HG03571 (cell line): ENCODE results near the gene CDK17.

ENCODE experiments used
- ATAC-seq: cut with Tn5 transposase; IDR thresholded peaks from one replicate; pipeline ENCODE4 v1.9.1; 2021; ENCODE audit not compliant: unreplicated experiment

CDK17 gene

DNA sequence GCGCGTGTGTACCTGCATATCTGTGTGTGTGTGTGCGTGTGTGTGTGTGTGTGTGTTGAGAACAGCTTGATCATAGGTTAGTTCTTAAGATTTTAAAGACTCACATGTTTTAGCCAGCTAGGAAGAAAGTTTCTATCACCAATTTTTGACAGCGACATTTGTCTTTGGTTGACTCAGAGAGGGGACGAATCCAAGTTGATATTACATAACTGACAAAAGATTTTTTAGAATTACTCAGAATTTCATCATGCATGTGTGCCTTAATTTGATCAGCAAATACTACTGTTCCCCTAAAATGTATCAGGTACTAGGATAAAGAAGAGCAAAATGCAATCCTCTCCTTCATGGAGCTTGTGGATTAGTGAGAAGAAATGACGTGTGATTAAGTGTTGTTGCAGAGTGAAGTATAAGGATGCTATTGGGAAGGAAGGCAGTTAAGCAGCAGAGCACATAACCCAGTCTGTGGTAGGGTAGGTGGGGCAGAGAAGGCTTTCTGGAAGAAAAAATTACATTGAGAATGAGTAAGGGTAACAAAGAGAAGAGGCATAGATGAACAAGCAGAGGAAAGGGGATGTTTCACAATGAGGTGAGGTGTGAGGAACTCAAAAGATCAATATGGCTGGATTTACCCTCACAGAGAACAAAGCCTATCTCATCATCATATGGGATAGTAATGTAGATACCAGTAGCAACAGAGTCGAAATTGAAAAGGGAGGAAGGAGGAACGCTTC lies 128.6 kb downstream of the CDK17 start:
- ATAC-seq: no peak

DNA sequence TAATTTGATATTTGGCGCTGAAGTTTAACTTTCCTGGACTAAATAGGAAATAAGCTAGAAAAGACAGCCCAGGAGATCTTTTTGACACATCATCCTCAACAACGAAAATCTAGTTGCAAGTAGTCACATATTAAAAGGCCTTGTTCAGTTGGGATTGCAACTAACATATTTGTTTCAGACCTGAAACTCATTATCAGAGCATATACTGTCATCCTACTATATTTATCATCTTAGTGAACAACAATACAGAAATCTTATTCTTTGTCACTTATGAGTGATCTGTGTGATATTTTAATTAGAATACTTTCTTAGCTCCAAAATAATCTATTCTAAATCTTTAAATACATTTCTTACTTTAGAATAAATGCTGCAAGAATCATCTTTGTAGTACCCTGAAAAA lies 134.0 kb downstream of the CDK17 start:
- no peak for ATAC-seq

DNA sequence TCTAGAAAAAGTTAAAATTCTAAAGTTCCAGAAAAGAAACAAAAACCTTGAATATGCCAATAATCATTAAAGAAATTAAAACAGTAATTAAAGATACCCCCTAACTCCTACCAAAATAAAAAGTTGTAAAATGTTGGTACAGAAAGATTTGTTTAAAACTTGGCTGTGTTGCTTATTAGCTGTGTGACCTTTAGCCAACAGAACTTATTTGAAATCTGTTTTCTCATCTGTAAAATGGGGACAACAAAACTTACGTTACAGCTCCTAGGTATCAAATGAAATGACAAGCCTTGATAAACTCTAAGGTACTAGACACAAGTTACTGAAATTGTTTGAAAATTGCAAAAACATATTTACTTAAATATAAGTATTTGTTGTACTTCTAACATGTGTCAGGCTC lies 134.4 kb downstream of the CDK17 start:
- ATAC-seq: no peak

DNA sequence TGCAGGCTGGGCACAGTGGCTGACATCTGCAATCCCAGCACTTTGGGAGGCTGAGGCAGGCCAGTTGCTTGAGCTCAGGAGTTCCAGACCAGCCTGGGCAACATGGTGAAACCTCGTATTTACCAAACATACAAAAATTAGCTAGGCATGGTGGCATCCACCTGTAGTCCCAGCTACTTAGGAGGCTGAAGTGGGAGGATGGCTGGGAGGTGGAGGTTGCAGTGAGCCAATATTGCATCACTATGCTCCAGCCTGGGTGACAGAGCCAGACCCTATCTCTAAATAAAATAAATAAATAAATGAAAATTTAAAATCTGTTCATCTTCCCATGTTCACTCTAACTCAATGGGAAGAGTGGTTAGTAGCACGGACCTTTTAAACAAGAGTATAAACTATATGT lies 134.8 kb downstream of the CDK17 start:
- ATAC-seq: no peak

DNA sequence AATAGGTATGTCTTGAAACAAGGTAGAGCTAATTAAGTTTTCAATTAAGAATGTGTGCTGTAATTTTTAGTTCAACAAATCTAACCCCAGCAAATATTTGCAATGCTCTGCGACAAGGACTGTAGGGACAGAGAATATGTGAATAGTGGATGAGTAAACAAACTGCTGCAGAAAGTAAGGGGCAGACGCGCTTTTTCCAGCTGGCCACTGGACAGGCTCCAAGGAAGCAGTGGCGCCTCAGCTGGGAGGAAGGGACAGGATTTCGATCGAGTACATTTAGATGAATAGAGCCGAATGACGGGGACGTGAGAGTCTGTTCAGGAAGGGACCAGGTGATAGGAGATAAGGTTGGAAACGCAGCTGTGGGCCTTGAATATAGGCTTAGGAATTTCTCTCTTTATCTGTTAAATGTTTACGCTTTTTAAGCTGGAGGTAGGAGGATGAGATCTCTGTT lies 136.8 kb downstream of the CDK17 start:
- ATAC-seq: no peak

DNA sequence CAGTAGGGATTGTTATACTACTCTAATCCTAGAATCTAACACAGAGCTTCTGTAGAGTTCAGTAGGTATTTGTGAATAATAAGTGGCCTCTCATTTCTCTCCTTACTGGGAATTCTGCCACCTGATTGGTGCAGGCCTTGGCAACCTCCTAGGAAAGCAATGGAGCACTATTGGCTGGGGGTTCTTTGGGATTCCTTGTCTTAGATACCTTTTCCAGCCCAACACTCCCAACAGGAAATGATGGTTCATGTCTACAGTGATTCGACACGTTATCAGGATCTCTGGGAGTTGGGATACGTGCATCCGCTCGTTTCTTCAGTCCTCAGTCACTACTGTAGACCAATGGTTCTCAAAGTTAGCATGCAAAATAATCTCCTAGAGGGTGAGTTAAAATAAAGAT lies 138.7 kb downstream of the CDK17 start:
- ATAC-seq: no peak

DNA sequence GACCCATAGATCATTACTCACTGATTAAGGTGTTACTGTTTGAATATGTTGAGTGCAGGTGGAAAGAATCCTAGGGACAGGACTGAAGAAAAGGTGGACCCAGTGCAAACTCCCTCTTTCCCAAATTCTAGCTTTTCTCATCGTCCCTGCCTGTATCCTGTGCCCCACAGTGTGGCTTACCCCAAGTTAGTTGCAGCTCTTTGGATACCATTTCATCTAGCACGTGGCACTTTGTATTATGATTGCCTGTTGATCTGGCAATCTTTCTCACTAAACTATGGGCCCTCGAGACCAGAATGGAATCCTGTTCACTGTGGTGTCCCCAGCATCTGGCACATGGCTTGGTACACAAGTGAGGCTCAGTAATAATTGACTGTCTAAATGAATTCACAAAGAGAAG lies 139.6 kb downstream of the CDK17 start:
- no peak for ATAC-seq

DNA sequence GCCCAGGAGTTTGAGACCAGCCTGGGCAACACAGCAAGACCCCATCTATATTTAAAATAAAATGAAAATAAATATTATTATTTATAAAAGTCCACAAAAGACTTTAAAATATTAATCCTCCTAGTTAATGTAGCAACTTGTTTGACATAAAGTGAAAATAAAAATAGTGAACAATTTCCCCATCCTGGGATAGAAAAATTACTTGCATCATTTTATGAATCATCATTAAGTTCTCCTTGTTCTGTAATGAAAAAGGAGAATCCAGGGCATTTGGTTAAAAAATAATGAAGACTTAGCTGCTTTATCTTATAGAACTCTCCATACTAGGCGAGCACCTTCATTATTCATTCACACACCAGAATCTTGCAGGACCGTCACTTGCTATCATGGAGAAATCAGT lies 140.0 kb downstream of the CDK17 start:
- no peak for ATAC-seq

DNA sequence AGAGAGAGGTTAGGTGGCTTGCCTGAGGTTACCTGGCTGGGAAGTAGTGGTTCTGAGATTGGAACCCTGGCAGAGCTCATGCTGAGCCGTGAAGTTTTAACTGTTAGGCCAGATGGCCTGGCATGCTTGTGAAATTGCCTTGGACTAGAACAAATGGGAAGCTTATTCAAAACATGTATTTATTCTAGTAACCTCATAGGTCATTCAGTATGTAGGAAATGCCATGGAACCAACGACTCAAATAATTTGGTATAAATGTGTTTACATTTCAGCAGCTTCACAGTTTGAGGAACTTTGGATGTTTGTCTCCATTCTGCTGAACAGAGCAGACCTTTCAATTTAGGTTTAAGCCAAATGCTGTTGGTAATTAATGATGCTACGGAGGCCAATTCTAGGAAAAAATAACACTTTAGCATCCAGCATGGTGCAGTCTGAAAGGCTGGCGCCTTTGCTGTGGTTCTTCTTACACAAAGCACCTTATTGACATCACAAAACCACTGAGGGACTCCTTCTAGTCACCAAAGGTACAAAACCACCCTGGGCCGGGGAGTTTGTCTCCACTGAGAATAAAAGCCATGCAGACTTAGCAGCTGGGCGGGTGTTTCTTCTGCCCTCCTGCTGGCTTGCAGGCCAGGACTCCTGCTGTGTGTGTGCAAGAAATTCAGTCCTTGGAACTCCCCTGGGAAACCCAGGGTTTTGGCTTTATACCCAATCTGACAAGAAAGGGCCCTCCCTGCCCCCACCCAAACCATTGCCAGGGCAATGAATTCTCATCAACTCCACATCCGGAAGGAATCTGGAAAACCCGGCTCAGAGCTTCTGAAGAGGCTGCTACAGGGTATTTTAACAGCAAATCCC lies 141.9 kb downstream of the CDK17 start:
- ATAC-seq: no peak

DNA sequence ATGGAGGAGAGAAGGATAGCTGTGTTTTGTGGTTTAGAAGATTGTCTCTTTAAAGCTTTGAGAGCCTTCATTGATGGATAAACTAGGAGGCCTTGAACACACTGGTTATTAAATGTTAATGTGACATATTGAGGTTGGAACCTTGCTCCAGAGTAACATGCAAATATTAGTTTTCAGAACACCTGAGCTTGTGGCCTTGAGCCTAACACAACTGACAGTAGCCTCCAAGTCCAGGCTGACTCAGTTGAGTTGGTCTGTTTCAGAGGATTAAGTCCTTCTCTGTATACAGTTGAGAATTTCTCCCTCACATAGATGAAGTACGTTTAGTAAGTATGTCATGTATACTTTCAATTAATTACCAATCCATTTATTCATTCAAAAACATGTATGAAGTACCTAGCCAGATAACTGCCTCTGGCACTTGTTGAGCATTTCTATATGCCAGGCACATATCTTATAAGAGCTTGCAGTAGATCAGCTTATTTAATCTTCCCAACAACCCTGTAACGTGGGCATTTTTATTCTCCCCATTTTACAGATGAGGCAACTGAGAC lies 142.6 kb downstream of the CDK17 start:
- ATAC-seq: no peak

DNA sequence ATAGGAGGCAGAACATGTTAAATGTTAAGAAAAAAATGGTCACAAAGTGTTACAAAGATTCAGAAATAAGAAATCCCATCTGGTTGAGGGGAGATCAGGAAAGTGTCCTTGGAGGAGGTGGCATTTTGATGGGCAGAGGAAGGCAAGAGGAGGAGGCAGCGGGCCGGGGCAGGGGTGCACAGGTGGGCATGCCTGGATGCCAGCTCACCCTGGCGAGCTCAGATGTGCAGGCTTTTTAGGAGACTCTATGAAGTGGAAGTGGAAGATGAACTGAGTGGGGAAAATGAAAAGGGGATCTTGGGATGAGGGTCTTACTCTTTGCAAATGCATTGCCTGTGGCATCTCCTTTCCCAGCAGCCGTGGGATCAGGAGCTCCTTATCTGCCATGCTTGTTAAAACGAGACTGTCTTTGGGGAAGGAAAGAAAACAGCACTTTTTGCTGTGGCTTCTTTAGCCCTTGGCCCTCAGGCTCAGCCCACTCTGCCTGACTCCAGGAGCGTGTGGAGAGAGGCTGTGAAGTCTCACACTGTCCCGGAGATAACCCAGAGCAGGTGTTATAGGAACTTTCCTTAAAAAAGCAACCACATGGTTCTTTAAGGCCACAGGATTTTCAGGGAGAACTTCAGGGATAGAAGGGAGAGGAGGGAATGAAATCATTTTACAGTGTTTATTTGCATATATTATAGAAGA lies 143.4 kb downstream of the CDK17 start:
- no peak for ATAC-seq

DNA sequence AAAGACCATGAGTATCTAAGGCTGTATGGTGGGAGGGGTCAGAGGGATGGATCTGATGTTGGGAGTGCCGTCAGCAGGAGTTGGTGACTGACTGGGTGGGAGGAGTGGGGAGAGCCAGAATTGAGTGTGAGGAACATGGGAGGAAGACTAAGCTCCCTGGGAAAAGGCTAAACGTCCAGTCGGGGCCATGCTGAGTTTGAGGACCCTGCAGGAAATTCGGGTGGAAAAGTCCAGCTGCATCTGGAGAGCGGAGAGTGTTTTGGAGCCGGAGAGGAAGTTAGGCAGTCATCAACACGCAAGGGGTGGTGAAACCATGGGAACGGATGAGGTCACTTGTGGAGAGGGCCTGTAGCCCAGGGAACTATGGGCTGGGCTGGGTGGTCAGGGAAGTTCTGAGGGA lies 145.2 kb downstream of the CDK17 start:
- ATAC-seq: no peak

DNA sequence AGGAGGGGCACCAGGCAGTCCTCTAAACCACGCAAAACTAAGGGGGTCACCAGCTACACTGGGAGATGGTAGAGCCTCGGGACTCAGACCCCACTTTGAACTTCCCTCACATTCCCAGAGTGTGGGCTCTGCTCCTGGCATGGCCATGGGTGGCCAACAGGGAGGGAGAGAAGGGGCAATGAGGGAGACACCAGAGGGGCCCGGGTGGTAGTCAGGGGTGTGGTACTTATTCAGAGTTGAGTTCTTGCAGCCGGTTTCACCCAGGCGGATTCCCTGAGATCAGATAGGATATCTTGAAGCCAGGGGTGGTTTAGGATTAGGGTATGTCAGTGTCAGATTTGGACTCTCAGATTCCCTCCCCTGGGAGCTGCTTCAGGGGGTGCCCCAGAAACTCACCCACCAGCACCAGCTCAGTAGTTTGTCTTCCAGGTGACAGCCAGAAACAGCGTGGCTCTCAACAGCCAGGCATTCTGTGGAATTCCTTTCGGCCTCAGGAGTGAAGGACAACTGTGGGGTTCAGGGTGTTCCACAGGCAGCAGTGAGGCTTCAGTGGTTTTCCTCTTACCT lies 150.0 kb downstream of the CDK17 start:
- no peak for ATAC-seq

DNA sequence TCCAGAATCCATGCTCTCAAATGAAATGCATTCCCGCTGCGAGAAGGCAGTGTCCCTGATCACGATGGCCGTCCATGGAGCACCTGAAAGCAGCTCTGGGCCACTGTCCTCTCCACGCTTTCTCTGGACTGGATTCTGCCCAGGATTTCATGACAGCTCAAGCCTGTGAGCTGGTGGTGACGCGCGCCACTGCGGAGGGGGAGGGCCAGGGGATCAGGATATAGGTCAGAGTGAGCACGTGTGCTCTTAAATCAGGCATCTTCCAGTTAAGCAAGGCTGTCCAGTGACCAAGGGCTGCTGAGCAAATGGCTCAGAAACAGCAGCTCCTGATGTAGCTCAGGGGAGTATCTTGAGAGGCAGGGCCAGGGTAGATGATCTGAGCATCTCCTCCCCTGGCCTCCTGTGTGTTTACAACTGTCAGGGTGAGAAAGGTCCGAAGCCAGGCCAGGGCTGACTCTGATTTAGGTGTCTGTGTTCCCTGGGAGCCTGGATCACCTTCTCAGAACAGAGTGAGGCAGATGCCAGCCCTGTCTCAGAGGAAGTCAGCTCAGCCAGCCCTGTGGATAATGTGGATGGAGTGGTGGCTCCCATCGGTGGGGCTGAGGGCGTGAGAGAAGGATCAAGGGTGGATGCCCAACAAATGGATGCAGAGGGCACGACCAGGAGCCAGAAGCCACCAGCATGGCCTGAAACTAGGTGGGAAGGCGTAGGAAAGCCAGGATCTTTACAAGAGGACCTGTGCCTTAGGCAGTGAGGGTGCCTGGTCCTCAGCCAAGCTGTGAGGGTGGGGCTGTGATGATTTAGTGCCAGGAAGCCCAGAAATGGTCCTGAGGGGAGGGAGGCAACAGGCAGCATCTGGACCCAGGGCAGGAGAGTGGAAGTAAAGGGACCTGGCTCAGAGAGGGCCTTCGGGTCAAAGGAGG lies 150.8 kb downstream of the CDK17 start:
- ATAC-seq: no peak

DNA sequence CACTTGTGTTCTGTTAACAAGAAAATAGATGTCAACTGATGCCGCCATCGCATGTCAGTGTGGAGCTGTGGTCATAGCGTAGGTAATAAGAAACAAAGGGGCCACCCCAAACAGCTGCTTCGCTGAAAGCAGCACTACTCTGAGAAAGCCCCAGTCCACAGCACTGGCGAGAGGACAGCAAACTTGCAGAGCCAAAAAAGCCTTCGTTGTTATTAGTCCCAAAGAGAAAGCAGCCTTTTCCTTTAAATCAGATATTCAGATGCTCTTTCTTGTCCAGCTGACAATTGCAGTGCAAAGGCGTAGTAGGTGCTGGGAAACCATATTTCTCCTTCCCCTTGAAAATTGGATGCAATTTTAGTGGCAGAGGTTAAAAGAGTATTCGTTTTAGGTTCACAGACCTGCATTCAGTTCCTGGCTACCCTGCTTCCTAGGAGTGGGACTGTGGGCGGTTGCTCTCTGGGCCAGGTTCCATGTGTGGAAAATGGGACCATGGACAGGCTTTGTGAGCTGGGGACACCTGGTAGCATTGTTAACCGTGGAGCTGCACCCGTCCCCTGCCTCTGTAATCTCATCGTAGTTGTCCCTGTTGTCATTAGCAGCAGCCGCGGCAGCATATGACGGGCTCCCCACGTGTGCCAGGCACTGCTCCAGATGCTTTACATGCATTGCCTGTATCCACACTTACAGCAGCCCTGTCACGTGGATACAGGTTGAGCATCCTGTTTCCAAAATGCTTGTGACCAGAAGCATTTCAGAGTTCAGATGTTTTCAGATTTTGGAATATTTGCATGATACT lies 151.9 kb downstream of the CDK17 start:
- ATAC-seq: no peak

DNA sequence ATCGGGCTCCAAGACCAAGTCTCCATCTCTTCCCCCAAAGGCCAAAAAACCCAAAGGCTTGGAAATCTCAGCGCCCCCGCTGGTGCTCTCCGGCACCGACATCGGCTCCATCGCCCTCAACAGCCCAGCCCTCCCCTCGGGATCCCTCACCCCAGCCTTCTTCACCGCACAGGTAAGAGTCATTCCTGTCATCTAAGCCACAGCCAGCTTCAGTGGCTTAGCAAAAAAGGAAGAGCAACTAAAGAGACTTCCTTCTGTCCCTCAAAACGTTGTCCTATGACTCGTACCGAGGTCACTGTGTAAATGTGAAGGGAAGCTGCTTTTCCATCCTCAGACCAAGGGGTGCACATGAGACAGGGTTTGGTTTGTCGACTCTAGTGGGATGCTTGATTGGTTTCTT lies 152.7 kb downstream of the CDK17 start:
- no peak for ATAC-seq

DNA sequence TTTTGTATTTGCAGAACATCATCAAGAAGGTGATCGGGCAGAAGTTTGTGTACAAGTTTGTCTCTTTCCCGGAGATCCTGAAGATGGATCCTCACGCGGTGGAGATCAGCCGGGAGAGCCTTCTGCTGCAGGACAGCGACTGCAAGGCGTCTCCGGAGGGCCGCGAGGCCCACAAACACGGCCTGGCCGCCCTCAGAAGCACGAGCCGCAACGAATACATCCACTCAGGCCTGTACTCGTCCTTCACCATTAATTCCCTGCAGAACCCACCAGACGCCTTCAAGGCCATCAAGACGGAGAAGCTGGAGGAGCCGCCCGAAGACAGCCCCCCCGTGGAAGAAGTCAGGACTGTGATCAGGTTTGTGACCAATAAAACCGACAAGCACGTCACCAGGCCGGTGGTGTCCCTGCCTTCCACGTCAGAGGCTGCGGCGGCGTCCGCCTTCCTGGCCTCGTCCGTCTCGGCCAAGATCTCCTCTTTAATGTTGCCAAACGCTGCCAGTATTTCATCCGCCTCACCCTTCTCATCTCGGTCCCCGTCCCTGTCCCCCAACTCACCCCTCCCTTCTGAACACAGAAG lies 153.2 kb downstream of the CDK17 start:
- ATAC-seq: no peak

DNA sequence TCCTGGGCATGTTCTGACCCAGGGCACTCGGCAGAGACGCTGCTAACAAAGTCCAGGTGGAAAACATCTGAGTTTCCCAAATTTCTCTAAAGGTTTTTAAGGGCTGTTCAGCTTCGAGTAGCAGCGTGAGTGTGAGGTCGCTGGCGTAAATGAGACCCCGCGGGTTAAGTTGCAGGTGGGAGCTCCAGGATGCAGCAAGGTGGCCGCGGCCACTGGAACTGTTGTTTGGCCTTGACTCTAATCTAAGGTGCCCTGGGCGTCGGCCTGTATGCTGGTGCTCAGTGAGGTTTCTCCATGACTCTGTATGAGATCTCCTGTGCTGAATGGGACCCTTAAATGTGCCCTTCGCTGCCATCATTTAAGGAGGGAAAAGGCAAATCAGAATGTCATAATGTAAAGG lies 155.4 kb downstream of the CDK17 start:
- ATAC-seq: no peak

DNA sequence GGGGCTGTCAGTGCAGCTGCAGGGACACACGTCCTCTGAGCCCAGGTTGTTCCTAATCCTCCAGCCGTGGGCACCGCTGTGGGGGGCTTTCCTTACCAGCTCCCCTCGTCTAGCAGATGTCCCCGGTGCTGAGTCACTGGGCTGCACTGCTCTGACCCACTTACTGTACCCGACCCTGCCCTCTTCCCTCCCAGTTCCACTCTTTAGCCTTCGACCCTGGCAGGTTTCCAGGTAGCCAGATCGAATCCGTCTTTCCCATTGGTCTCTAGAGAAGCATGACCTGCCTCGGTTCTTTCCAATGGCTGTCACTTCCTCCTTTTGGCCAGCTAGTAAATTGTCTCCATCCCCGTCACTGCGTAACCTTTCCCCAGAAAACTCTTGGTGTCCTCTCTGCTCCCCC lies 157.6 kb downstream of the CDK17 start:
- no peak for ATAC-seq
